Naive B cell (primary cell): ENCODE measurements around the gene FOXK1. TPM values are rescaled to one million over a fixed set of nuclear protein-coding genes. Genes with fewer than 3 reads are reported as not detected.

Experiments used
- ATAC-seq, 2 donors: fragments of 150-1000 bp; cut with Tn5 transposase; 2 replicates each; pipeline ENCODE4 v1.10.0; 2021; ENCODE audit warnings: low read depth in 2 of 2, mild to moderate bottlenecking in 2 of 2, moderate library complexity in 2 of 2
- DNase-seq: peaks from one replicate; pipeline ENCODE4 v3.0.0; 2022
- H3K27ac Mint-ChIP-seq, 6 donors: one replicate each; pipeline ENCODE4 v1.8.0; 2020 to 2022; ENCODE audit warnings: mild to moderate bottlenecking in 6 of 6, mixed read lengths in 6 of 6, moderate library complexity in 5 of 6, inconsistent platforms in 2 of 6
- H3K27me3 Mint-ChIP-seq, 3 donors: one replicate each; pipeline ENCODE4 v1.8.0; 2021 to 2022; ENCODE audit warnings: mixed read lengths in 3 of 3, mild to moderate bottlenecking in 1 of 3
- H3K36me3 Mint-ChIP-seq, 2 donors: one replicate each; pipeline ENCODE4 v1.8.0; 2020 to 2022; ENCODE audit warnings: mixed read lengths in 2 of 2, inconsistent platforms in 1 of 2, mild to moderate bottlenecking in 1 of 2
- H3K4me1 Mint-ChIP-seq, 3 donors: one replicate each; pipeline ENCODE4 v1.8.0; 2020 to 2022; ENCODE audit warnings: mixed read lengths in 3 of 3, inconsistent platforms in 1 of 3, mild to moderate bottlenecking in 1 of 3, moderate library complexity in 1 of 3
- H3K4me3 Mint-ChIP-seq, 8 donors: one replicate each; pipeline ENCODE4 v1.8.0; 2020 to 2022; ENCODE audit warnings: mild to moderate bottlenecking in 8 of 8, mixed read lengths in 8 of 8, moderate library complexity in 8 of 8, inconsistent platforms in 2 of 8
- H3K9me3 Mint-ChIP-seq, 7 donors: one replicate each; pipeline ENCODE4 v1.8.0; 2020 to 2022; ENCODE audit warnings: mixed read lengths in 7 of 7, mild to moderate bottlenecking in 5 of 7, inconsistent platforms in 2 of 7, moderate library complexity in 1 of 7
- polyA plus RNA-seq, 6 donors: library from polyadenylated mRNA; unstranded; fragments of 300-500 nt; fragmentation: Illumina TruSeq; gene quantifications; one replicate each; pipeline ENCODE4 v1.2.3, GENCODE V29; 2021; ENCODE audit warnings: low read depth in 6 of 6

FOXK1 gene
- polyA plus RNA-seq, 6 donors from 2014 or later = 0.92 to 3.1 (median 1.8) TPM

DNA sequence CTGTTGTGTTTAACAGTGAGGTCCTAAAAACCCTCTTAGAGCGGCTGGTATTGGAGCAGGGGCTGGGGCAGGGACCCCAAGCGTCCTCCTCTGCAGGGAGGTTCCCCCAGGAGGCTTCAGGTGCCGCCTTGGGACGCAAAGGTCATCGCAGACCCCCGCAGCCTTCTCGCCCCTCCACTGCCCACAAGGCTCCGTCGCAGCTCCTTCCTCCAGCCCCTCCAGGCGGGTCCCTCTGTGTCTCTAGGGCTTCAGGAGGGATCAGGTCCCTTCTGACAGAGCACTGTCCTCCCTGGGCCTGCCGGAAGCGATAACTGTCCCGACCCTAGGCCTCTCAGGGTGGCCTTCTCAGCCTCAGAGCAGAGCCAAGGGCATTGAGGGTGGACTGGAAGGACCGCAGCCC, 67.3 kb downstream of the FOXK1 start:
- ATAC-seq = no peak
- Mint-ChIP-seq H3K4me3 (peak overlapping the region in 2 of 8 donors; percentile 13 to 28), H3K4me1 (peaks cover 31 to 47% (median 38%) of the 10 kb centered on the region in 3 donors), H3K36me3 (peaks cover 6 to 17% of the 10 kb centered on the region in 2 donors), H3K27me3 (no peaks in the 10 kb centered on the region), H3K9me3 (no peaks in the 10 kb centered on the region), H3K27ac (peak overlapping the region in 2 of 6 donors; percentile 80 to 89)
- no peak for DNase-seq

DNA sequence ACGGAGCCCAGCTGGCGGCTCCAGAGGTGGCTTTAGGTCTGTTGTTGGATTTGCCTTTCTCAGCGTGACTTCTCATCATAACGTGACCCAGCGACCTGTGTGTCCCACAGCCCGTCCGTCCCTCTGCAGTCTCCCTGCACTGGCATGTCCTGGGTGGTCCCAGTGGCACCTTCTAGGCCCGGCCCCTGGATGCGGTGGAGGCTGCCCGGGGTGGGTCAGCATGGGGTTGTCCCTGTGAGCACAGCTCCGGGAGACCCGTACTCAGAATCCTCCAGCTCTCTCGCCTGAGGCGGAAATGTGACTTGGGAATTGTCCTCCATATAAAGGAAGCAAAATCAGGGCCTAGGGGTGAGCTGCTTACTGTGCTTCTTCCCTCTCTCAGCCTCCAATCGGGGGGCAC, 67.7 kb downstream of the FOXK1 start:
- Mint-ChIP-seq H3K4me1 (peaks cover 27 to 42% (median 35%) of the 10 kb centered on the region in 3 donors), H3K9me3 (no peaks in the 10 kb centered on the region), H3K36me3 (peaks cover 6 to 17% of the 10 kb centered on the region in 2 donors), H3K27me3 (no peaks in the 10 kb centered on the region), H3K4me3 (peak overlapping the region in 1 of 8 donors; percentile 51), H3K27ac (no peak overlapping the region)
- no peak for ATAC-seq
- no peak for DNase-seq

- H3K27ac Mint-ChIP-seq = no peak overlapping the region
- DNase-seq = no peak
- peaks cover 10 to 26% (median 22%) of the 10 kb centered on the region in 3 donors for H3K4me1 Mint-ChIP-seq
- H3K9me3 Mint-ChIP-seq = no peaks in the 10 kb centered on the region
- ATAC-seq = no peak
- H3K36me3 Mint-ChIP-seq = peaks cover 6 to 17% of the 10 kb centered on the region in 2 donors
- H3K27me3 Mint-ChIP-seq = no peaks in the 10 kb centered on the region
- no peak overlapping the region for H3K4me3 Mint-ChIP-seq
Measured at GRCh38 chr7:4751398-4751947, 69.4 kb downstream of the FOXK1 start.

DNA sequence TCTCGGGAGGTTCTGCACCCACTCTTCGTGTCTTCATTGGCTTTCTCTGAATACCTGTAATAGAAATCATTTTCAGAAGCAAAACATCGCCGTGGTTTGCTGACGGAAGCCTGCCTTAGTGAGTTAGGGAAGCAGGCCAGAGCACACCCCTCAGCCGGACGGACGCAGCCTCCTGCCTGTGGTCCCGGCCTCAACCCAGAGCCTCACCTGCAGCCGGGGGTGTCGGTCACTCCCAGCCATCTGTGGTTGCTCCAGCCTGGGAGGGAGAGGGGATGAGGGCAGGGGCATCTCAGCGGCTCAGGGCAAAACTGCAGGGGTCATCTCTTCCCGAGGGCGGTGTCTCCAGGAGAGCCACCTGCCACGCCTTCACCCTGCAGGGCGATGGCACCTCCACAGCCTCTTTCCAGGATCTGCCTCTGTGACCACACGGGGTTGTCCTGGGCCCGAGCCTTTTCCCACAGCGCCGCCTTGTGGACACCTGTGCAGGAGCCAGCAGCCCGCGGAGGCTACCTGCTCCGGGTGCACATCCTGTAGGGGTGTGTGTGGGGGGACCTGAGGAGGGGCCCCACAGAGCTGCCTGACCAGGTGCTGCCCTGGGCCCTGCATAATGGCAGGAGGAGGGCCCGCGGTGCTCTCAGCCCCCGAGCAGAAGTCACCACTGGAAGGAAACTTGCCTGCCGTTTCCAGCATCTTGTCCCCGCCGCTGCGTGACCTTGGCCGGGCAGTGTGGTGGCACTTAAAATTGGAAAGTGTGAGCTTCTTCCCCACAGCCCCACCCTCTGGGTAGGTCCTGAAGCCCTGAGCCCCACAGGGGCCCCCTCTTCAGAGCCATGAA, 71.7 kb downstream of the FOXK1 start:
- no peaks in the 10 kb centered on the region for H3K9me3 Mint-ChIP-seq
- H3K4me3 Mint-ChIP-seq = no peak overlapping the region
- peaks cover 0 to 14% (median 8%) of the 10 kb centered on the region in 3 donors for H3K4me1 Mint-ChIP-seq
- DNase-seq (peak; percentile 66), ATAC-seq (peak; percentile 94 to 97)
- H3K36me3 Mint-ChIP-seq = peaks cover 0 to 5% of the 10 kb centered on the region in 2 donors
- no peaks in the 10 kb centered on the region for H3K27me3 Mint-ChIP-seq
- H3K27ac Mint-ChIP-seq = no peak overlapping the region

DNA sequence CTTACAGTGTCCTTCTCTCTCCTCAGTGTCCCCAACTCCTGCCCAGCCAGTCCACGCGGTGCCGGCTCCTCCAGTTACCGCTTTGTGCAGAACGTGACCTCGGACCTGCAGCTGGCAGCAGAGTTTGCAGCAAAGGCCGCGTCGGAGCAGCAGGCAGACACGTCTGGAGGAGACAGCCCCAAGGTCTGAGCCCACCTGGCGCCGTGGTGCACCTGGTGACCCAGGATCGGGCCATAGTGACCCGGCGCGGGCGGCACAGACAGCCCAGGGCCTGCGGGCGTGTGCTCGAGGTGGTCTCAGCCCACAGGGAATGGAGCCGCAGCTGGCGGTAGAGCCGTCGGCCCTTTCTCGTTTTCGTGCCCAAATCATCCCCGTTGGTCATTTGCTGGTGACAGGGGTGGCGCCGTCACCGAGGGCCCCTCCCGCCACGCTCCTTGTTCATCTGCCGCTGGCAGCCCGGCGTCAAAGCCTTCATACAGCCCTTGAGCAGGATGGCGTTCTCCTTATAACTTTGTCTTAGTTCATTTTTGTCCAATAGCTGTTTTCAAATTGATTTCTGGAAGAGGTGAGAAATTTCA, 72.4 kb downstream of the FOXK1 start:
- ATAC-seq = no peak
- H3K27ac Mint-ChIP-seq = peak overlapping the region in 2 of 6 donors; percentile 16 to 27
- H3K4me1 Mint-ChIP-seq = peaks cover 0 to 10% (median 3%) of the 10 kb centered on the region in 3 donors
- no peak for DNase-seq
- peak overlapping the region in 1 of 8 donors; percentile 44 for H3K4me3 Mint-ChIP-seq
- H3K27me3 Mint-ChIP-seq = no peaks in the 10 kb centered on the region
- no peaks in the 10 kb centered on the region for H3K9me3 Mint-ChIP-seq
- no peaks in the 10 kb centered on the region for H3K36me3 Mint-ChIP-seq

DNA sequence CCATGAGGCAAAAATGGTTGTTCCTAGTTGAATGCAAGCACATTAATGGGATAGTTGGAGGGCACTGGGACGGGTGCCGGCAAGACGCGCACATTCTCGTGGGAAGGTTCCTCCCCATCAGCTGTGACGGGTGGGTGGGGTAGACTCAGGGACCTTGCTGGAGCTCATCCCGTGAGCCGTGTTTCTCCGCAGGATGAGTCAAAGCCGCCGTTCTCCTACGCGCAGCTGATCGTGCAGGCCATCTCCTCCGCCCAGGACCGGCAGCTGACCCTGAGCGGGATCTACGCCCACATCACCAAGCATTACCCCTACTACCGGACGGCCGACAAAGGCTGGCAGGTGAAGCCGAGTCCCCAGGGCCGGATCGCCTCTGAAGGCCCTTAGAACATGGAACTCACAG, 73.0 kb downstream of the FOXK1 start:
- DNase-seq (no peak), ATAC-seq (no peak)
- Mint-ChIP-seq H3K9me3 (no peaks in the 10 kb centered on the region), H3K4me1 (peaks cover 0 to 10% (median 3%) of the 10 kb centered on the region in 3 donors), H3K4me3 (peak overlapping the region in 1 of 8 donors; percentile 44), H3K27me3 (no peaks in the 10 kb centered on the region), H3K36me3 (peaks cover 0 to 3% of the 10 kb centered on the region in 2 donors), H3K27ac (no peak overlapping the region)

- peaks cover 0 to 5% of the 10 kb centered on the region in 2 donors for H3K36me3 Mint-ChIP-seq
- no peaks in the 10 kb centered on the region for H3K27me3 Mint-ChIP-seq
- DNase-seq (no peak), ATAC-seq (no peak)
- no peak overlapping the region for H3K27ac Mint-ChIP-seq
- no peak overlapping the region for H3K4me3 Mint-ChIP-seq
- no peaks in the 10 kb centered on the region for H3K9me3 Mint-ChIP-seq
- H3K4me1 Mint-ChIP-seq = peaks cover 0 to 3% (median 3%) of the 10 kb centered on the region in 3 donors
Measured at GRCh38 chr7:4758111-4758510, 76.0 kb downstream of the FOXK1 start.

DNA sequence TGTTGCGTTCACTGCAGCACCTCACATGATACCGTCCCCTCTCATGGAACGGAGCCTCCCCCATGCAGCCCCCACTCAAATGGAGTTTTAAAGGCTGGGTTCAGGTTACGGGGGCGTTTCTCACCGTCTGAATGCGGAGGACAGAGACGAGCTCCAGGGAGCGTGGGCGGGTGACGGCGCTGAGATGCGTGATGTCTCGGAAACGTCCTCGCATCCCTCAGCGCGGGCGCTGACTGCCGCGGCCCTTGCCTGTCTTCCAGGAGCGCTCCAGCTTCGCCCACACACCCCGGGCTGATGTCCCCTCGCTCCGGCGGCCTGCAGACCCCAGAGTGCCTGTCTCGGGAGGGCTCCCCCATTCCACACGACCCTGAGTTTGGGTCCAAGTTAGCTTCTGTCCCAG, 76.7 kb downstream of the FOXK1 start:
- H3K9me3 Mint-ChIP-seq = no peaks in the 10 kb centered on the region
- DNase-seq = no peak
- no peak overlapping the region for H3K27ac Mint-ChIP-seq
- H3K4me1 Mint-ChIP-seq = peaks cover 0 to 2% (median 0%) of the 10 kb centered on the region in 3 donors
- ATAC-seq = no peak
- peaks cover 0 to 5% of the 10 kb centered on the region in 2 donors for H3K36me3 Mint-ChIP-seq
- H3K4me3 Mint-ChIP-seq = no peak overlapping the region
- H3K27me3 Mint-ChIP-seq = no peaks in the 10 kb centered on the region

- Mint-ChIP-seq H3K36me3 (peaks cover 0 to 5% of the 10 kb centered on the region in 2 donors), H3K4me1 (no peaks in the 10 kb centered on the region), H3K27me3 (no peaks in the 10 kb centered on the region), H3K9me3 (no peaks in the 10 kb centered on the region), H3K27ac (no peak overlapping the region), H3K4me3 (no peak overlapping the region)
- ATAC-seq (no peak), DNase-seq (no peak)
Measured at GRCh38 chr7:4759211-4759610, 77.1 kb downstream of the FOXK1 start.

DNA sequence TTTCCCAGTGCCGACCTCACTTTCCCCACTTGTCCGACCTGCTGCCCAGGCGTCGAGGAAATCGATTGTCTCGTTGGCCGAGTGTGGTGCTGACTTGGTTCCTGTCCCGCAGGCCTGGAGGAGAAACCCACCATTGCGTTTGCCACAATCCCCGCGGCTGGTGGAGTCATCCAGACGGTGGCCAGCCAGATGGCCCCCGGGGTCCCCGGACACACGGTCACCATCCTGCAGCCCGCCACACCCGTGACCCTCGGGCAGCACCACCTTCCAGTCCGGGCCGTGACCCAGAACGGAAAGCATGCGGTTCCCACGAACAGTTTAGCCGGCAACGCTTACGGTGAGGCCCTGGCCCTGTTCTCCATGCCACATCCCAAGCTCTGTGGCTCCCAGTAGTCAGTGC, 78.9 kb downstream of the FOXK1 start:
- no peaks in the 10 kb centered on the region for H3K4me1 Mint-ChIP-seq
- no peak overlapping the region for H3K4me3 Mint-ChIP-seq
- H3K27me3 Mint-ChIP-seq = no peaks in the 10 kb centered on the region
- peaks cover 0 to 5% of the 10 kb centered on the region in 2 donors for H3K36me3 Mint-ChIP-seq
- no peak for DNase-seq
- ATAC-seq = no peak
- no peaks in the 10 kb centered on the region for H3K9me3 Mint-ChIP-seq
- no peak overlapping the region for H3K27ac Mint-ChIP-seq

GRCh38 chr7:4762121-4763055, 80.3 kb downstream of the FOXK1 start:
- Mint-ChIP-seq H3K4me3 (peak overlapping the region in 2 of 8 donors; percentile 9 to 48), H3K27ac (no peak overlapping the region), H3K4me1 (no peaks in the 10 kb centered on the region), H3K9me3 (no peaks in the 10 kb centered on the region), H3K36me3 (peaks cover 0 to 5% of the 10 kb centered on the region in 2 donors), H3K27me3 (no peaks in the 10 kb centered on the region)
- no peak for ATAC-seq
- DNase-seq = no peak

DNA sequence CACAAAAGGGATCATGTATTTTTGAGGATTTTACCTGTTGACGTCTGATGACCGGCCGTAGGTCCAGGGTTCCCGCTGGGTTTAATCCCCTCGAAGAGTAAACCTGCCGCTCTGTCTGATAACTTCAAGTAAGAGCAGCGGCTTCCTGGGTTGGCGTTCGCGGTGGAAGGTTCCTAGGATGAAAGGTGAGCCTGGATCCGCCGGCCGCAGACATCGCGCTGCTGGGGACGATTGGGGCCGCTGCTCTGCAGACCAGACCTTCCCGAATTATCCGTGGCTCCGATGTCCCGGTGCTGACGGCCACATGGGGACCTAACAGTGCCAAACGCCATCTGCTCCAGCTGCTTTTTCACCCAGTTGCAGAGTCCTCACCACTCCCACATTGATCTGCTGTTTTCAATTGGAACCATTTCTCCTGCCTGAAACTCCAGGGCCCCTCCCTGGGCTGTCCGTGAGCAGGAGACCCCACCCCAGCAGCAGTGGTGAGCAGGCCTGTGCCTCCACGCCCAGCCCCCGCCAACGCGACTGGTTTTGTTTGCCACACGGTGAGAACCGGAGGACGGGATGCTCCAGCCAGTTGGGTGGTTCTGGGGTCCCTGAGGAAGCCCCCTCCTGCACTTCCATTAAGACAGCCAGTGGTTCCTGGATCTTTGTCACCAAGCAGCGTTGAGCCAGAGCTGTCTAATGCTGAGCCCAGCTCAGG, 81.1 kb downstream of the FOXK1 start:
- no peaks in the 10 kb centered on the region for H3K9me3 Mint-ChIP-seq
- peak overlapping the region in 1 of 8 donors; percentile 48 for H3K4me3 Mint-ChIP-seq
- H3K36me3 Mint-ChIP-seq = peaks cover 0 to 5% of the 10 kb centered on the region in 2 donors

More for the DNA sequence above, 81.1 kb downstream of the FOXK1 start:
- ATAC-seq (no peak), DNase-seq (no peak)
- Mint-ChIP-seq H3K27me3 (no peaks in the 10 kb centered on the region), H3K27ac (no peak overlapping the region), H3K4me1 (no peaks in the 10 kb centered on the region)
